DMS153 (cell line): ENCODE measurements around the gene CLDND1.

Source experiments
- DNase-seq: peaks from one replicate; lab custom pipeline; 2025; lab: John Stamatoyannopoulos, UW

The CLDND1 gene

DNA sequence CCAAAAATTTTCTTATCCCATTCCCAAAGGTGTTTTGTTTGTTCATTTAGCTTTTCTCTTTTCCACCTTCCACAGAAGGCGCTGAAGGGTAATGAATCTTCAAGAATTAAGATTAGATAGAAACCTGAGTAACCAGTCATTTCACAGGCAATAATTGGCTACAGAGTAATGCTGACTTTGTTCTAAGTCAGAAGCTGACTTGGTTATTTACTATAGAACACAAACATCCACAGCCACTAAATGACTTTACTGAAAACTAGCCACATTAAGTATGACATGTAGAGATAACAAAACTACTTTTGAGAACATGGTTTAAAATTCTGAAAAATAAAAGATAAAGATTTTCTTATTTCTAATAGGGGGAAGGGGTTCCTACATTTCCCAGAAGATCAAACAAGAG is 7.8 kb downstream of the CLDND1 start:
- no peak for DNase-seq

DNA sequence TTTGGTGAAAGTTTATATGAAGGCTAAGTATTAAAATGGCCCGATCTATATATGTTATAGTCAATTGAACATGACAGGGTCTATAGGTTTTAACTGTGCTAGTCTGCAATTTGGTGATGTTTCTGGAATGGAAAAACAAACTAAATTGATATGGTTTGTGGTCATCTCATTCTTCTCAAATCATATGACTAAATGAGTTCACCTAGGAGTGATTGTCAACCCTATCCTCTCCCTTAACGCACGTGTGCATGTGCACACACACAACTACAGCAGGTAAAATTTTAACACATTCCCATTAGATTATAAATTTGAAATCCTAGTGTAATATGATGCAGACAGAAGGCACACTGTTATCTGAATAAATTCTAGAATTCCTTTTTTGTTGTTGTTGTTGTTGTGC is 9.0 kb downstream of the CLDND1 start:
- DNase-seq = no peak

DNA sequence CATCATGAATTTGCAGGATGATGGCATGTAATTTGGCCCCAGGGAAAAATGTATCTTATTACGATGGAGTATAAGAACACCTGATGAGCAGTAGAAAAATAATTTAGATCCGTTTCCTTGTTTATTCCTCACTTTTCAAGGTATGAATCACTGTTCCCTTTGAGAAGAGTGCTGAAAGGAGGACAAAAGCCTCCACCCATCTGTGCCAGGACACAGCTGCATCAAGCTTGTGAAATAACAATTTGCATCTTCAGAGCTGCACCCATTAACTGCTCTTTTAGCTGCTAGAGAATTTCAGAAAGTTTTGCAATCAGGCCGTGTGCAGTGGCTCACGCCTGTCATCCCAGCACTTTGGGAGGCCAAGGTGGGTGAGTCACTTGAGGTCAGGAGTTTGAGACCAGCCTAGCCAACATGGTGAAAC is 9.6 kb downstream of the CLDND1 start:
- DNase-seq = no peak

- DNase-seq = no peak
Measured at GRCh38 chr3:98512576-98512975, 10.1 kb downstream of the CLDND1 start.

DNA sequence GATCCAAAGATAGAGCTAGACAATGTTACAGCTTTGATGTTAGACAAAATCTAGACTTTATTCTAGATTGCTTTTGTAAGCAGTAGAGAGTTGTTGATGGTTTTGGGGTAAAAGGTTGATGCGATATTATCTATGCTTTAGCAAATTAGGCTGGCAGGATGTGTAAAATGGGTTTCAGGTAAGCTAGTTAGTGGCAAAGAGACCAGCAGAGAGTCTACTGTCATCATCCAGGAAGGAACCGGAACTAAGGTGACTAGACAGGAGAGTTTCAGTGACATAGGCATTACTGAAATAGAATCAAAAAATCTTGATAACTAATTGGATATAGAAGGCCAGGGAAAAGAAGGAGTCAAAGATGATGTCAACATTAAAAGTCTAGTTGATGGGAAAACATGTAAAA is 14.1 kb downstream of the CLDND1 start:
- no peak for DNase-seq

DNA sequence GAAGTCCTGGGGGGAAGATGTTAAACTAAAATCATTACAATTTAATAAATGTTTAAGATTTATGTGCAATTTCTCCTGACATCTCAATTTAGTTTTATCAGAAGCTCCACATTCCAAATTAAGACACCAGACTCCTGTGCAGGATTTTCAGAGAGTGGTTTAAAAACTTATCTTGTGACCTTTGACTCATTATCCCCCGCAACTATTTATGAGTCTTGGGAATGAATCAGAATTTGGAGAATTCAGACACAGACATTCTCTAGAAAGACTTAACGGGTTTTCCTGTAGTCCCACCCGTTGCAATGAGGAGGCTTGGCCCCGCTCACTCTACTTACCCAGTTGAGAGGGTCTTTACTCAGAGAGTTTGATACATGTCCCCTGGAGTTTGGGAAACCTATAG is 18.2 kb downstream of the CLDND1 start:
- no peak for DNase-seq

GRCh38 chr3:98501863-98502576 is 20.7 kb downstream of the CLDND1 start:
- no peak for DNase-seq

DNA sequence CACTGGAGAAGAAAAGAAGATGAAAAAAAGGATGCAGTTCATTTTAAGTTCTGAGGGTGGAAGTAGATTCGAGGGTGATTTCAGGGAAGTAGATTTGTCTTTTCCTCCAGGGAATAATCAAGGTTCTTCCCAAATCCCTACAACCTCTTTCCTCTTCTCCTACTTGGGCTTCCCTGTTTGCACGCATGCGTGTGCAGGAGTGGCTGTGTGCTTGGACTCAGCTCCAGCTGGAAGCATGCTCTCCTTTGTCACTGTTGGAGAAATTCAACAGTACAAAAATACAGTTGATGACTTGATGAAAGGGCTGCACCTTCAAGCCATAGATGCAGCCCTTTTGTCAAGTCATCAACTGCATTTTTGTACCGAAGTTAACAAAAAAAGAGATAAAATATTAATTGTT is 21.4 kb downstream of the CLDND1 start:
- DNase-seq = no peak

DNA sequence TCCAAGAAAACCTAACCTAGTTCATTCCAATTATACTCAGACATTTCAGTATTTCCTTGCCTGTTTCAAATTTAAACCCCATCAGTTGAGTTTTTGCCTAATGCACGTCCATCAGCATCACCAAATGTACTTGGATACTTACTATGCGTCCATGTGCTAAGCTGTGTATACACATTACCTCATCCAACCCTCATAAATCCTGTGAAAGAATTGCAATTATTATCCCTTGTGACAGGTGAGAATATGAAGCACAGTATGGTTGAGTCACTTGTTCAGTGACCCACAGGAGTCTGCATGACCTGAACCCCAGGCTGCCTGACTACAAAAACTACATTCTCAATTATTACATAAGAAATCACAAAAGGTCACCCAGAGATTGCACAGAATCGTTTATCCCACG is 22.7 kb downstream of the CLDND1 start:
- DNase-seq = no peak

DNA sequence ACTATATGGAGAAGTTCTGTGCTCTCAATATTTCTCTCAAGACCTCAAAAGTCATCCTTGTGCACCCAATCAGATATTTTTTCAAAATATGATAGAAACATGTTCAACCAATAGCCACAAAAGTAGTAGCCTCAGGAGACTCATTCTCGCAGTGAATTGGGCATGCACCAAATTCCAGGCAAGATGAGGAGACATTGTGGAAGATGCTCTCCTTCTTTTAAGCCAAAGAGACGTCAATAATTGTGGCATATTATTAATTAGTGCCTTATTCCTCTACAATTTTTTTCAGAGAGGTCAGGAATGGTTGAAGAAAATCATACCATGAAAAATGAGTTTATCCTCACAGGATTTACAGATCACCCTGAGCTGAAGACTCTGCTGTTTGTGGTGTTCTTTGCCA is 25.3 kb downstream of the CLDND1 start, which contains the start of gene OR5K2:
TSS of gene OR5K2 (plus strand) at position 301 of the 400 bp plus-strand sequence. CDS start at position 301, 0 bp downstream.
- DNase-seq = no peak

DNA sequence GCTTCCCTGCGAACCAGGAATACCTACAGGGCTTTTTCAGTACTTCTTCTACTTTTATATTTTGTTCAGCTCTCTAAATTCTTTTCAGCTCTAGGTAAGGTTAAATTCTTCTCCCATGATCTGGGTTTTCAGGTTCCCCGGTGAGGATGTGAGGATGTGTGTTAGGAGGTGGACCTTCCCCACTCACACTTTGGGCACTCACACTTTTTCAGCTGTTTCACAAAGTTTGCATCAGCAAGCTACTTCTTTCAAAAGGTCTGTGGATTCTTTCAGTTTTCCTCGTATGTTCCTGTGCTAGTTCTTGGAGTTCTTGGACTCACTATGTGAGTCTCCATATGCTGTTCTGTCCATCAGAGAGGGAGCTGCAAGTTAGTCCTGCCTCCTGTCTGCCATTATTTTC is 39.1 kb downstream of the CLDND1 start:
- no peak for DNase-seq

DNA sequence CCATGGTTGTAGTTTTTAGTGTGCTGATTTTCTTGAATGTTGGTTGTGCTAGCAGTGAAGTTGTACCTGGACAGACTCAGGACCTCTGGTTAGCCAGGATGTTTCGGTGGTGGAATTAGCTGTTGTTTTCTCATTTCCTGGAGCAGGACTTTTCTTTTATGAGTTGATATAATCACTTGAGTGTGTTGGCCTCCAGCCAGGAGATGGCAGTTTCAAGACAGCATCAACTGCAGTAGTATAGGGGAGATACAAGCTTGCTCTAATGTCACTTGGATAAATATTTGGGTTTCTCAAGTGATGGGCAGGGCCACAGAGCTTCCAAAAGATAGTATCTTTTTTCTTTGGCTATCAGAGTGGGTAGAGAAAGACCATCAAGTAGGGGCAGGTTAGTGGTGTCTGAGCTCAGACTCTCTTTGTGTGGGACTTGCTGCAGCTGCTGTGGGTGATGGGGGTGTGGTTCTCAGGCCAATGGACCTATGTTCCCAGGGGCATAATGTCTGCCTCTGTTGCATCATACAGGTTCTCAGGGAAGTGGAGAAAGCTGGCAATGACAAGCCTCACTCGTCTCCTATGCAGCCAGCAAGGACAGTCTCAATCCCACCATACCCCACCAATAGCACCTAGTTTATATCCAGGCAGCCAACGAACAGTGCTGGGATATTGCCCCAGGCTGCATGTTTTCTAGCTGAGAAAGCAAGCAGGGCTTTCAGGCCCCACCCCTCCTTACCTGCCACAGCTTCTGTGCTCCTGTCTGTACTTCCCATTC is 39.8 kb downstream of the CLDND1 start:
- DNase-seq = no peak
